Measurements from ENCODE around the gene CTSA.
A peak's percentile ranks its signal among the peaks of the same experiment; 100 is the strongest.
"Not testable (repeated sequence)": the region's sequence is repeated elsewhere in the genome, so short reads cannot be mapped to it uniquely, and the experiment has no call there.

The CTSA gene

GRCh38 chr20:45872626-45873025 is 18.5 kb upstream of the CTSA start:
- no peak for TF ChIP-seq CTCF (IDR thresholded peaks at IDR 0.05; ENCODE audit: low read depth, low read length)
- Histone ChIP-seq H3K36me3 (no peaks in the 10 kb centered on the region), H3K4me1 (no peaks in the 10 kb centered on the region), H3K27me3 (no peaks in the 10 kb centered on the region), H3K9me3 (no peaks in the 10 kb centered on the region), H3K4me3 (ENCODE audit: low read depth, low read length) (no peak overlapping the region)
- no peak for DNase-seq

DNA sequence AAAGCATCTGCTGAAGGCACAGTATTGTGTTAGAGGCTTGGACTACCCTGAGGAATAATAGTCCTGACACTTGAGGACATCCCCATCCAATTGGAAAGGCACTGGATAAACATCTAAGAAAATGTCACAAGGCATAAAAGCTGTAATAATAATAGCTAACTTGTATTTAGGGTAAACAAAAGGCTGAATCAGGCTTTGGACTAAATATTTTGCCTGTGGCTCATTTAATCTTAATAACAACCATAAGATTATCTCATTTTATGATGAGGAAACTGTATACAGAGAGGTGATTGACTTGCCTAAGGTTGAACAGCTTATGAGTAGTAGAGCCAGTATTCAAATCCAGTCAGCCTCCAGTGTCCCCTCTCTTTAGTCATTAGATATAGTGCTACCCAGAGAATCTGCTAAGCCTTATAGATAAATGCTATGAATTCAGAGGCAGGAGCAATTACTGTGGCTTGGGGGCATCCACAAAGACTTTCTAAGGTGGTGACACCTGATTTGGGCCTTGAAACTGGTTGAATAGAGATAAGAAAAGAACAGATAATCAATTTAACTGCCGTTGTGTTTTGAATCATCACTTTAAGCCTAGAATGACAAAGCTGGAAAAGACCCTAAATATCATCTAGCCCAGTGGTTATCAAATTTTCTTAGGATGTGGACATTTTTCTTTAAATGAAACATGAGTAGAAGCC is 17.6 kb upstream of the CTSA start:
- no peak for DNase-seq
- Histone ChIP-seq H3K4me3 (ENCODE audit: low read depth, low read length) (no peak overlapping the region), H3K4me1 (no peaks in the 10 kb centered on the region), H3K9me3 (no peaks in the 10 kb centered on the region), H3K27me3 (no peaks in the 10 kb centered on the region), H3K36me3 (no peaks in the 10 kb centered on the region)
- no peak for TF ChIP-seq CTCF (IDR thresholded peaks at IDR 0.05; ENCODE audit: low read depth, low read length)

DNA sequence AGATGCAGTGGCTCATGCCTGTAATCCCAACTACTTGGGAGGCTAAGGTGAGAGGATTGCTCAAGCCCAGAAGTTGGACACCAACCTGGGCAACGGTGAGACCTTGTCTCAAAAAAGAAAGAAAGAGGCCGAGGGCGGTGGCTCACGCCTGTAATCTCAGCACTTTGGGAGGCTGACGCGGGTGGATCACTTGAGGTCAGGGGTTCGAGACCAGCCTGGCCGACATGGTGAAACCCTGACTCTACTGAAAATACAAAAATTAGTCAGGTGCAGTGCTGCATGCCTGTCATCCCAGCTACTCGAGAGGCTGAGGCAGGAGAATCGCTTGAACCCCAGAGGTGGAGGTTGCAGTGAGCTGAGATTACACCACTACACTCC is 17.0 kb upstream of the CTSA start:
- not testable (repeated sequence) for H3K27me3 ChIP-seq; DNase-seq; H3K36me3 ChIP-seq; H3K9me3 ChIP-seq; H3K4me3 ChIP-seq (ENCODE audit: low read depth, low read length); H3K4me1 ChIP-seq

DNA sequence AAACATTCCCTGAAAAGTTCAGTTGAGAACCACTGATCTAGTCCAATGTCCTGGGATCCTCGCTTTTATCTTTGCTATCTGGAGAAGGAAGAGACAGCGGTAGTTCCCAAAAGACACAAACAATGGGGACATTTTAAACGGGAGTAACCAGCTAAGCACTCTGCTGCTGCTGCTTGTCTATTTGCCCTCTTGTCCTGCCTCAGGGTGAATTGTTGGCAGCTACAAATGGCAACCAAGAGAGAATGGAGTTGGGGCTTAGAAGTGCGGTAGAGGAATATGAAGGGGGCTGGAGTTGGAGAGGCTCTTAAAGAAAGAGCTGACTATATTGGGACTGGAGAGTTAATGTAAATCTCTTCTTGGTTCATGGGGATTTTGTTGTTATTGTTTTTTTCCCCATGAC is 16.6 kb upstream of the CTSA start:
- no peak for DNase-seq
- Histone ChIP-seq H3K4me1 (no peaks in the 10 kb centered on the region), H3K9me3 (no peaks in the 10 kb centered on the region), H3K4me3 (ENCODE audit: low read depth, low read length) (no peak overlapping the region), H3K27me3 (no peaks in the 10 kb centered on the region), H3K36me3 (no peaks in the 10 kb centered on the region)
- TF ChIP-seq CTCF (IDR thresholded peaks at IDR 0.05; ENCODE audit: low read depth, low read length), result no peak

DNA sequence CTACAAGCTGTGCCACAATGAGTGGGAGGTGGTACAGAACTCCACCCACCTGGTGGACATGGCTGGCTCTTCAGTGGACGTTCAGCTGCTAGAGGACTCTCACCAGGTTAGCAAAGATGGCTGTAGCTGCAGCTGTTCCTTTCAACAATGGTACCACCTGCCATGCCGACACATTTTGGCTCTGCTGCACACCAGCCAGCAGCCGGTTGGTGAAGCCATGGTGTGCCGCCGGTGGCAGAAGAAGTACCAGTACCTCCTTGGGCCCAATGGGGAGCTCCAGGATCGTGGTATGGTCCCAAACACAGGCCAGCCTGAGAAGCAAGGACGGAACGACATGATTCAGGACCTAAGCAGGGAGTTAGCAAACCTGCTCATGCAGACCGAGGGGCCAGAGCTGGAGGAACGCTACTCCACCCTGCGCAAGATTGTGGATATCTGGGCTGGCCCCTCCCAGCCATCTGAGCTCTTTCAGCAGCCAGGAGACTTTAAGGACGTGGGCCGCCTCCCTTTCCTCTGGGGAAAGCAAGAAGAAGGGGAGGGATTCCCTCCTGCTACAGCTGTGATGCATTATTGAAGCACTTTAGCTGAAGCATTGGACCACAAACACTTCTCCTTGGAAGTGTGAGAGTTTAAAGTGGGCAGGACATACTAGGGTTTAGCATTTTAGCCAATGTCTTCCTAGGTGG is 12.9 kb upstream of the CTSA start:
- H3K36me3 ChIP-seq, result peaks cover 8% of the 10 kb centered on the region
- H3K4me3 ChIP-seq (ENCODE audit: low read depth, low read length), result no peak overlapping the region
- no peaks in the 10 kb centered on the region; the same call in 1 of the 2 replicates for H3K4me1 ChIP-seq
- no peak for TF ChIP-seq CTCF (IDR thresholded peaks at IDR 0.05; ENCODE audit: low read depth, low read length)
- DNase-seq, result no peak
- H3K9me3 ChIP-seq, result no peaks in the 10 kb centered on the region
- no peaks in the 10 kb centered on the region for H3K27me3 ChIP-seq

DNA sequence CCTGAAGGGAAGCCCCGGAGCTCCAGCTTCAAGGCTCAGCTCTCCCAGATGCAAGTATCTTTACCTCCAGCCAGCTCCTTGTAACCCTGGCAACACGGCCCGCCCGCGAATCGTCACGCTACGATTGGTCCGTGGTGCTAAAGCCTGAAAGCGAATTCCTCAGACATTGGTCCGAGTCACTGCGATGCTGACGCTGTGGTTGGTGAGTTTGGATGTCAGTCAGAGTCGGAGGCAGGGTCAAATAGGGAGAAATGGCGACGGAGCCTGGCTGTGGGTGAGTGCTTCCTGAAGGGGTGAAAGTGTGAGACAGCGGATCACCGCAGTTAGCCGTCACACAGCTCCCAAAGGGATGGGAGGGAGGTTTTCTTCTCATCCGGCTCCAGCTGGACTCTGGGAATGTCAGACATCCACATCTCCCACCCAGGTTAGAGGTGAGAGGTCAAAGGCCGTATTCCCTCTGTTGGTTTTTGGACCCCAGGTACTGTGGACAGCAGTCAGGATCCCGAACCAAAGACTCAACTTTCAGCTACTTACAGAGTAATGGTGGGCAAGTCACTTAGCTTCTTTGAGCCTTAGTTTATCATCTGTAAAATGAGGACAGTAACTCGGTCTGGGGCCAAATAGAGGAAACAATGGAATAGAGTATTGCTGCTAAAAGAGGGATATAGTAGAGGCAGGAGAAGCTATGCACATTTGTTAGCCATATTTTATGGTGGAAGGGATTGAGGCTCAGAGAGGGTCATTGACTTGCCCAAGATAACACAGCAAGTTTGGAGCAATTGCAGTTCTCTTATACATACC is 9.9 kb upstream of the CTSA start, which contains the start of gene ZSWIM1:
Gene ZSWIM1, plus strand, starts transcription at position 240 of the 801 bp plus-strand sequence. CDS start 1,366 bp downstream, outside the sequence.
- H3K4me1 ChIP-seq, result no peaks in the 10 kb centered on the region; the same call in 1 of the 2 replicates
- peak within 1 kb of the TSS; percentile 99 for H3K4me3 ChIP-seq (ENCODE audit: low read depth, low read length)
- no peak for TF ChIP-seq CTCF (IDR thresholded peaks at IDR 0.05; ENCODE audit: low read depth, low read length)
- no peaks in the 10 kb centered on the region for H3K9me3 ChIP-seq
- no peaks in the 10 kb centered on the region for H3K27me3 ChIP-seq
- H3K36me3 ChIP-seq, result peaks cover 17% of the 10 kb centered on the region
- DNase-seq, result peak; percentile 99
